H9 (cell line): Measurements from ENCODE around the gene SSTR3. TPM values are rescaled to one million over a fixed set of nuclear protein-coding genes. Genes with fewer than 3 reads are reported as not detected.

Source experiments
- DNase-seq: peaks from one replicate; pipeline ENCODE4 v3.0.0-alpha.2; 2017
- H2AFZ ChIP-seq: one replicate; pipeline ENCODE4 v1.6.1; 2013; ENCODE audit warnings: mild to moderate bottlenecking, low read length, control low read depth, moderate library complexity
- H2AK5ac ChIP-seq: 2 replicates; pipeline ENCODE4 v1.6.1; 2013; ENCODE audit warnings: low read length, control low read depth, mixed read lengths; ENCODE audit not compliant: insufficient read length
- H2BK120ac ChIP-seq: one replicate; pipeline ENCODE4 v1.6.1; 2013; ENCODE audit warnings: low read depth, mild to moderate bottlenecking, low read length, control low read depth, inconsistent platforms; ENCODE audit not compliant: poor library complexity, severe bottlenecking
- H2BK12ac ChIP-seq: 2 replicates; pipeline ENCODE4 v1.6.1; 2013; ENCODE audit warnings: low read length, control low read depth, mixed read lengths, low read depth; ENCODE audit not compliant: insufficient read length
- H2BK15ac ChIP-seq: 2 replicates; pipeline ENCODE4 v1.6.1; 2013; ENCODE audit warnings: low read depth, low read length, control low read depth
- H2BK20ac ChIP-seq: one replicate; pipeline ENCODE4 v1.6.1; 2013; ENCODE audit warnings: low read depth, mild to moderate bottlenecking, low read length, control low read depth, inconsistent platforms; ENCODE audit not compliant: poor library complexity, severe bottlenecking
- H2BK5ac ChIP-seq: 2 replicates; pipeline ENCODE4 v1.6.1; 2013; ENCODE audit warnings: low read length, control low read depth, mixed read lengths; ENCODE audit not compliant: insufficient read length
- H3K14ac ChIP-seq: 2 replicates; pipeline ENCODE4 v1.6.1; 2013; ENCODE audit warnings: low read length, control low read depth; ENCODE audit not compliant: insufficient read depth
- H3K18ac ChIP-seq: 2 replicates; pipeline ENCODE4 v1.6.1; 2013; ENCODE audit warnings: low read depth, mild to moderate bottlenecking, mixed read lengths, low read length, control low read depth; ENCODE audit not compliant: insufficient read length
- H3K23ac ChIP-seq: 2 replicates; pipeline ENCODE4 v1.6.1; 2013; ENCODE audit warnings: low read length, control low read depth, mixed read lengths, low read depth; ENCODE audit not compliant: insufficient read length
- H3K23me2 ChIP-seq: 2 replicates; pipeline ENCODE4 v1.6.1; 2013; ENCODE audit warnings: low read depth, mild to moderate bottlenecking, mixed read lengths, low read length, control low read depth; ENCODE audit not compliant: insufficient read length, poor library complexity, severe bottlenecking
- H3K27ac ChIP-seq: 2 replicates; pipeline ENCODE4 v1.5.1; 2013; ENCODE audit warnings: low read length, control low read depth, mixed read lengths, low read depth; ENCODE audit not compliant: insufficient read length
- H3K27me3 ChIP-seq: 2 replicates; pipeline ENCODE4 v1.6.1; 2013; ENCODE audit warnings: low read length, control low read depth, inconsistent platforms; ENCODE audit not compliant: insufficient read depth
- H3K4ac ChIP-seq: 2 replicates; pipeline ENCODE4 v1.6.1; 2013; ENCODE audit warnings: low read depth, mild to moderate bottlenecking, control low read depth, inconsistent platforms, low read length, moderate library complexity
- H3K4me1 ChIP-seq: 2 replicates; pipeline ENCODE4 v1.6.1; 2013; ENCODE audit warnings: low read length, control low read depth, inconsistent platforms; ENCODE audit not compliant: insufficient read depth
- H3K4me2 ChIP-seq: 2 replicates; pipeline ENCODE4 v1.6.1; 2013; ENCODE audit warnings: low read length, control low read depth, mixed read lengths; ENCODE audit not compliant: insufficient read length, insufficient read depth
- H3K56ac ChIP-seq: 2 replicates; pipeline ENCODE4 v1.6.1; 2013; ENCODE audit warnings: low read depth, mild to moderate bottlenecking, mixed read lengths, low read length, control low read depth; ENCODE audit not compliant: insufficient read length
- H3K79me1 ChIP-seq: 2 replicates; pipeline ENCODE4 v1.6.1; 2013; ENCODE audit warnings: low read depth, mild to moderate bottlenecking, moderate library complexity, low read length, control low read depth, inconsistent platforms; ENCODE audit not compliant: insufficient read depth, poor library complexity, severe bottlenecking
- H3K79me2 ChIP-seq: 2 replicates; pipeline ENCODE4 v1.6.1; 2013; ENCODE audit warnings: low read length, control low read depth, inconsistent platforms; ENCODE audit not compliant: insufficient read depth
- H3K9ac ChIP-seq: 2 replicates; pipeline ENCODE4 v1.6.1; 2013; ENCODE audit warnings: low read length, control low read depth, mixed read lengths; ENCODE audit not compliant: insufficient read length; ENCODE audit errors: extremely low read depth
- H3K9me3 ChIP-seq: one replicate; pipeline ENCODE4 v1.6.1; 2013; ENCODE audit warnings: low read depth, low read length, inconsistent platforms; ENCODE audit not compliant: control insufficient read depth
- H3T11ph ChIP-seq: one replicate; pipeline ENCODE4 v1.6.1; 2013; ENCODE audit warnings: mild to moderate bottlenecking, low read length, control low read depth, inconsistent platforms
- H4K20me1 ChIP-seq: one replicate; pipeline ENCODE4 v1.6.1; 2013; ENCODE audit not compliant: control insufficient read depth, insufficient read length, insufficient read depth
- H4K5ac ChIP-seq: 2 replicates; pipeline ENCODE4 v1.6.1; 2013; ENCODE audit warnings: low read depth, mild to moderate bottlenecking, mixed read lengths, low read length, control low read depth; ENCODE audit not compliant: insufficient read length
- H4K8ac ChIP-seq: replicated peaks from 2 replicates; pipeline ENCODE4 v1.6.1; 2013; ENCODE audit warnings: low read length, control low read depth, mixed read lengths, low read depth; ENCODE audit not compliant: insufficient read length
- H4K91ac ChIP-seq: 2 replicates; pipeline ENCODE4 v1.6.1; 2013; ENCODE audit warnings: low read depth, mild to moderate bottlenecking, moderate library complexity, mixed read lengths, low read length, control low read depth; ENCODE audit not compliant: insufficient read length
- H3K27ac Mint-ChIP-seq, 3 experiments: 2 replicates in 2 of 3; 3 replicates in 1 of 3; pipeline ENCODE4 v1.8.0; 2020 to 2021; ENCODE audit warnings: mixed read lengths in 3 of 3, mild to moderate bottlenecking in 1 of 3, moderate library complexity in 1 of 3
- H3K27me3 Mint-ChIP-seq: 2 replicates; pipeline ENCODE4 v1.8.0; 2021; ENCODE audit warnings: low read depth, mild to moderate bottlenecking, moderate library complexity, mixed read lengths
- H3K36me3 Mint-ChIP-seq, 3 experiments: 2 replicates in 2 of 3; 3 replicates in 1 of 3; pipeline ENCODE4 v1.8.0; 2020 to 2021; ENCODE audit warnings: low read depth in 3 of 3, mixed read lengths in 3 of 3; ENCODE audit not compliant: insufficient read depth in 1 of 3
- H3K4me1 Mint-ChIP-seq, 2 experiments: 2 replicates each; pipeline ENCODE4 v1.8.0; 2020; ENCODE audit warnings: mixed read lengths in 2 of 2
- H3K4me3 Mint-ChIP-seq, 2 experiments: 2 replicates in 1 of 2; 3 replicates in 1 of 2; pipeline ENCODE4 v1.8.0; 2020 to 2021; ENCODE audit warnings: mild to moderate bottlenecking in 2 of 2, mixed read lengths in 2 of 2, moderate library complexity in 1 of 2
- H3K9me3 Mint-ChIP-seq, 2 experiments: 2 replicates in 1 of 2; 3 replicates in 1 of 2; pipeline ENCODE4 v1.8.0; 2020; ENCODE audit warnings: mild to moderate bottlenecking in 2 of 2, mixed read lengths in 2 of 2, moderate library complexity in 1 of 2
- CTCF ChIP-seq: fragments of 200-600 bp; sonication (generic); conservative IDR thresholded peaks from 3 replicates; pipeline ENCODE4 v1.8.0; 2021; ENCODE audit warnings: antibody characterized with exemption, mild to moderate bottlenecking
- WGBS: extraction: QIAGEN DNeasy Blood & Tissue Kit; methylation state at CpG from one replicate; pipeline ENCODE4 v1.1.7; 2013; ENCODE audit warnings: missing lambda C conversion rate, low lambda C conversion rate, mixed read lengths; ENCODE audit not compliant: insufficient read length; ENCODE audit errors: extremely low coverage; 5-methylcytosine and 5-hydroxymethylcytosine counted together
- total RNA-seq: library from RNA; stranded (reverse); gene quantifications from 2 replicates; pipeline ENCODE4 v1.2.1, GENCODE V29; 2021

SSTR3 gene
- total RNA-seq, 1 experiment from 2014 or later = 0.68 TPM

GRCh38 chr22:37223965-37224551, 11.8 kb upstream of the SSTR3 start:
- Mint-ChIP-seq H3K27ac (no peak overlapping the region), H3K4me1 (peaks cover 11 to 19% of the 10 kb centered on the region in 2 experiments), H3K4me3 (no peak overlapping the region), H3K36me3 (no peaks in the 10 kb centered on the region; a peak in 1 of 7 replicates), H3K27me3 (peaks cover 35% of the 10 kb centered on the region), H3K9me3 (no peaks in the 10 kb centered on the region)
- H3K4me1 ChIP-seq = no peaks in the 10 kb centered on the region
- no peak overlapping the region for H3K18ac ChIP-seq
- no peak overlapping the region for H3K56ac ChIP-seq
- H3K4ac ChIP-seq = no peak overlapping the region
- H3K79me2 ChIP-seq = no peaks in the 10 kb centered on the region
- H3K9me3 ChIP-seq = no peaks in the 10 kb centered on the region
- no peak overlapping the region for H3T11ph ChIP-seq
- no peak overlapping the region for H4K91ac ChIP-seq
- no peaks in the 10 kb centered on the region for H4K20me1 ChIP-seq
- no peak for TF ChIP-seq CTCF
- no peak overlapping the region for H4K5ac ChIP-seq
- H3K79me1 ChIP-seq = no peaks in the 10 kb centered on the region
- H3K9ac ChIP-seq = no peak overlapping the region
- H3K14ac ChIP-seq = no peak overlapping the region
- no peak overlapping the region for H3K23ac ChIP-seq
- no peaks in the 10 kb centered on the region for H3K23me2 ChIP-seq
- H2BK12ac ChIP-seq = no peak overlapping the region
- DNase-seq = no peak
- no peak overlapping the region for H2BK15ac ChIP-seq
- H2BK5ac ChIP-seq = no peak overlapping the region
- no peak overlapping the region for H4K8ac ChIP-seq
- no peak overlapping the region for H3K27ac ChIP-seq
- H2BK120ac ChIP-seq = no peak overlapping the region
- no CpG with 5 or more reads among the region's 3 CpGs for WGBS
- H2AFZ ChIP-seq = no peak overlapping the region
- no peak overlapping the region for H2BK20ac ChIP-seq
- H2AK5ac ChIP-seq = no peak overlapping the region
- no peaks in the 10 kb centered on the region for H3K27me3 ChIP-seq
- H3K4me2 ChIP-seq = no peak overlapping the region
